GM18858 (cell line): Measurements from ENCODE around the gene BASP1.

Source experiments
- ATAC-seq: cut with Tn5 transposase; IDR thresholded peaks from one replicate; pipeline ENCODE4 v1.9.1; 2021; ENCODE audit not compliant: unreplicated experiment

Gene BASP1, protein sequence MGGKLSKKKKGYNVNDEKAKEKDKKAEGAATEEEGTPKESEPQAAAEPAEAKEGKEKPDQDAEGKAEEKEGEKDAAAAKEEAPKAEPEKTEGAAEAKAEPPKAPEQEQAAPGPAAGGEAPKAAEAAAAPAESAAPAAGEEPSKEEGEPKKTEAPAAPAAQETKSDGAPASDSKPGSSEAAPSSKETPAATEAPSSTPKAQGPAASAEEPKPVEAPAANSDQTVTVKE

DNA sequence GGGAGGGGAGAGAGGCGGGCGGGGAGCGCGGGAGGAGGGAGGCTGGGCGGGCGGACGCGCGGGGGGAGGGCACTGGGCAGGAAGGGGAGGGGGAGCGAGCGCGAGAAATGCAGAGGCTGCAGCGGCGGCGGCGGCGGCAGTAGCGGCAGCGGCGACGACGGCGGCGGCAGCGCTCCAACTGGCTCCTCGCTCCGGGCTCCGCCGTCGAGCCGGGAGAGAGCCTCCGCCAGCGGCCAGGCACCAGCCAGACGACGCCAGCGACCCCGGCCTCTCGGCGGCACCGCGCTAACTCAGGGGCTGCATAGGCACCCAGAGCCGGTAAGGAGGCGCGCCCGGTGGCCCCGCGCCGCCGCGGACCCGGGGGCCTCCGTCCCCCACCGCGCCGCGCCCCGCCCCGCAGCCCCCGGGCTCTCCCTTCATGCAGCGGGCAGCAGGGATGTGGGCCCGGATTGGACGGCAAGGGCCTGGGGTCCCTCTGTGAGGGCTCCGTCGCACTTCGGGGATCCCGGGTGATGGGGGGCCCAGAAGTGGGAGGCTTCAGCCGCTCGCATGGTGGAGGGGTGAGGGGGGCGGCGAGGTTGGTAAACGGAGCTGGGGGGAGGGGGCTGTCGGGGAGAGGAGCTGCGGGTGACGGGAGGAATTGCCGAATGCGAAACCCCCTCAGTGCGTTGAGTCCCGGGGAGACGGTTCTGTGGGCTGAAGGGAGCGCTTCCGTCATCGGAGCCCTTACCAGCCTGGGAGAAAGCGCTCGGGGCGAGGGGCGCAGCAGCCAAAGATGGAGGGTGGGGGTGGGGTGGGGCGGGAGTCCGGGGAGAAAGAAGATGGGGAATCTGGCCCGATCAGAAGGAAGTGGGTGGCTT lies at the start of gene BASP1:
Gene BASP1 (plus strand): TSS at position 139 of the 860 bp plus-strand sequence. CDS start 57,586 bp downstream, outside the sequence.
- ATAC-seq, result no peak

DNA sequence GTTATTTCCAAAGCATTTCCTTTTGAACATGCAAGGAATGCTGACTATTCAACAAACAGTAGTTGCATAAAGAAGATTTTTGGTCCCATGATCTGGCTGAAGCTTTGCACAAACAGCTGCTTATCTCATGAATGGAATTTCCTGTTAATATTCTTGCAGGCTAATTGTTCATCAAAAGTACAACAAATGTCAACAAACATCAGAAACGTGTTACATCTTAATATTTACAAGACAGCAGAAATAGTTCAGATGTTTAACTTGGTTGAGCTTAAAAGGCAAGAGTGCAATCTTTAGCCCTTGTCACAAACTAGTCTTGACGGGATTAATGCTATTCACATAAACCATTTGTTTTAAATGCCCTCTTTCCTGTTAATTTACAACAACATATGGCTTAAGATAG lies 47.9 kb upstream of the BASP1 start:
- no peak for ATAC-seq

DNA sequence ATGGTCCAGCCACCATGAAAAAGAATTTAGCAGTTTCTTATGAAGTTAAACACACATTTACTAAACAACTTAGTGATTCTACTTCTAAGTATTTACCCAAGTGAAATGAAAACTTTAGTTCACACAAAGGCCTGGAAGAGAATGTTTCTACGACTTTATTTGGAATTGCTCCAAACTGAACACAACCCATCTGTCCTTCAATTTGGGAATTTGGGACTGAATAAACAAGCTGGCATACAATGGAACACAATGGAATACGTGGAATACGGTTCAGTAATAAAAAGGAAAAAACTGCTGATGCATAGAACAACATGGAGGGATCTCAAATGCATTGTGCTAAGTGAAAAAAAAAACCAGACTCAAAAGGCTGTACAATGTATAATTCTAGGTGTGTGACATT lies 44.6 kb upstream of the BASP1 start:
- ATAC-seq, result no peak

- no peak for ATAC-seq
Observed at GRCh38 chr5:17174965-17175364, 42.5 kb upstream of the BASP1 start.

DNA sequence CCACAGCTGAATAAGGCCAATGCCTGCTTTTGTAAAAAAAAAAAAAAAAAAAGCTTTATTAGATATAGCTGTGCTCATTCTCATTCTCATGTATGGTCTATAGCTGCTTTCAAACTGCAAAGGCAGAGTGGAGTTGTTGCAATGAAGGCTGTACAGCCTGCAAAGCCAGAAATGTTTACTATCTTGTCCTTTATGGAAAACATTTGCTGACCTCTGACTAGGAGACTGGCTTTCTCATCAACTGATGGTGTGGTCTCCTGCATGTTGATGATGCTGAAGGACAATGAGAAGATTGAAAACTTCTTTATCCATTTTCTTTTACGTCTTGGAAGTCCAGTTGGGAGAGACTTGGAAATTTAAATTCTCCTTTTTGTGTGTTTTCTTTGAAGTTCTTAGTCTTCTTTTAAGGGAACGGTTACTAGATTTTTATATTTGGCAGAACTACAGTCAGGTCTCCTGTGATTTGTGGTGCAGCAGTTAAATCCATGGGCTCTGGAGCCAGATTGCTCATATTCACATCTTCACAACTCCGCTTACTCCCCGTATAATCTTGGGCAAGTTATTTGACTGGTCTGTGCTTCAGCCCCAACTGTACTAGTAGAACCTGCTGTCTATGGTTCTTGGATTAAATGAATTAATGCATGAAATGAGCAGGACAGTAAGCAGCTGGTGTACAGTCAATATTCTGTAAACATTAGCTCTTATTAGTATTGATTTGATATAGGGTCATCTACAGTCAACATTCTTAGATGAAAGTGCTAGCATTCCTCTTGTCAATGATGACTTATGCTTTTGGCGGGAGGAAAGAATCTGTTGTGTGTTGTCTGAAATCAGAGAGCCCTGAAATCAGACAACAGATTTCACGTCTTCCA lies 39.7 kb upstream of the BASP1 start:
- ATAC-seq, result no peak

- ATAC-seq, result no peak
Observed at GRCh38 chr5:17178373-17178675, 39.1 kb upstream of the BASP1 start.

DNA sequence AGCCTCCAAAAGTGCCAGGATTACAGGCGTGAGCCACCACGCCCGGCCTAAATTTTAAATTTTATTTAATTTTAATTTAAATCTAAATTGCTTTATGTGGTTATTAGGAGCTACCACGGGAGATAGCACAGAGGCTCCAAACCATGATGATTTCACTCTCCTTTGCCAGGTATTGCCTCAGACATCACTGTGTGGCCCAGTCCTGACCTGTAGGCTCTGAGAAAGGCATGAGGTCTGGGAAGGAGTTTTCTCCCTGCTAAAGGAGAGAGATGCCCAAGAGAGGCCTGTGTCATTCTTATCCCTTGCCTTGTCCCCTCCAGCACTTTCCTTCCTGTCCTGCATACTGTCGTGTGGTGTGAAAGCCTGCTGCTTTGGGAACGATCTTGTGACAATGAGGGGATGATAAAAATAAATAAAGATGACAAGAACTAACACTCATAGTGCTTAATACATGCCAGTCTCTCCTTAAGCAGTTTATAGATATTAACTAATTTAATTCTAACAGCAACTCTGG lies 37.0 kb upstream of the BASP1 start:
- ATAC-seq, result no peak

DNA sequence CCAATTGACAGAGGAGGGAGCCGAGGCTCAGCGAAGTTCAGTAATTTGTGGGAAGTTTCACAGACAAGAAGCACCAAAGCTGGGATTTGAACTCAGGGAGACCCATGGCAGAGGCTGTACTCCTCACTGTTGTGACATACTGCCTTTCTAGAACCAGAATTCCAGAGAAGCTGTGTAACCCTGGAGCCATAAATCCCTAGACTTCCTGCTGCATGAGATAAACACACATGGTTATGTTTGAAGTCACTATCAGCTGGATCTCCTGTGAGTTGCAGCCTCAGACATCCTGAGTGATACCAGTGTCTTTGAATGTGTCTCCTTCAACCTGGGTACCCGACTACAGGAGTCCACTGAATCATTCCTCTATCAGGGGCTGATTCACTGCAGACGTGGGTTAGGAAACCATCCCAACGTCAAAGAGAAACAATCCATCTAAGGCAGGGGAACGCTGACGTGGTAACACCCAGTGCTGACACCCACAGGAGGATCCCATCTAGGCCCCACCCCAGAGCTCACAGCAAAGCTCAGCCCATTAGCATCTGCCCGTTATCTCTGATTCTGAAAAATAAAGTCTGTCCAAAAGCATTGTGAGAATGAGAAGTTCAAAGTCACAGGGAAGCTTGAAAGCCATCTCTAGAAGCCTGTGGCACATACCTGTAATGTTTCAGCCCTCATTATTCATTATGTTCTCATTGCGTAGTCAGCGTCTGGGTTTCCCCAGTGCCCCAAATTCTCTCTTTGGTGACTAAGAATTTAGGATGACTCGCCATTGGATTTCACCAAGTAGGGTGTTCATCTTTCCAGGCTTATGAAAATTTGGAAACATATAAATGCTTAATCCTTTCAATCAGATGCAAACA lies 36.3 kb upstream of the BASP1 start:
- no peak for ATAC-seq

DNA sequence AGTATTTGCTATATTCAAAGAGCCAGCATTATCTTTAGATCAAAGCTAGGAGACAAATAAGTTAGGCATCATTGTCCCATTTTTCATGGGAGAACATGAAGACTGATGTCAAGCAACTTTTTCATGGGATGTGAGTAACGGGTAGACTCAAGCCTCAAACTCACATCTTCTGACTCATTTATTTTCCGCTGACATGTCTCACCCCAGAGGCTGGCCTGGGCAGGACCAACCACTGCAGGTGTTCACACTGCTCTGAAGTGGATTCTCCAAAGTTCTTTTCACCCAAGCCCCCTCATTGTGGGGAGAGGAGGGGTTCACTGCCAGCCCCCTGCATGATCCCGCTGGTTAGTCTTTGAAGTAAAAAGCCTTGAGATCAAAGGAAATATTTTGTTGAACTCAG lies 34.9 kb upstream of the BASP1 start:
- no peak for ATAC-seq

DNA sequence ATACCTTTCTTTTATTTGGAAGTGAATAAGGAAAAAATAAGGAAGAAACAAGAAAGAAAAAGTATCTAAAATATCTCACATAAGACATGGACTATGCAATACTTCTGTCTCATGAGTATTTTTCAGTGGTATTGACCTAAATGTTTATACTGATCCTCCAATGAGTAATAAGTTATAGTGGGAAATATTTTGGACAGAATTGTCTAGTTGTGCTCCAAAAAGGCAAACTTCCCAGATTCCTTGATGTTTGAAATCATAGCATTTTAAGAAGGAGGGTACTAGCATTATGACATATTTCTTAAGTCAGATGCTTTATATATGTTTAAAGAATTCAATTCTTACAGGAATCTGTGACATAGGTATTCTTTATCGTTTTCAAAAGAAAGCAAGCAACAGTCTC lies 34.5 kb upstream of the BASP1 start:
- no peak for ATAC-seq

- no peak for ATAC-seq
Observed at GRCh38 chr5:17183831-17184230, 33.6 kb upstream of the BASP1 start.

- ATAC-seq, result no peak
Observed at GRCh38 chr5:17184588-17184987, 32.8 kb upstream of the BASP1 start.

GRCh38 chr5:17185349-17185748 lies 32.1 kb upstream of the BASP1 start:
- no peak for ATAC-seq

GRCh38 chr5:17185773-17186172 lies 31.7 kb upstream of the BASP1 start:
- ATAC-seq, result no peak

GRCh38 chr5:17186256-17186655 lies 31.2 kb upstream of the BASP1 start:
- no peak for ATAC-seq

DNA sequence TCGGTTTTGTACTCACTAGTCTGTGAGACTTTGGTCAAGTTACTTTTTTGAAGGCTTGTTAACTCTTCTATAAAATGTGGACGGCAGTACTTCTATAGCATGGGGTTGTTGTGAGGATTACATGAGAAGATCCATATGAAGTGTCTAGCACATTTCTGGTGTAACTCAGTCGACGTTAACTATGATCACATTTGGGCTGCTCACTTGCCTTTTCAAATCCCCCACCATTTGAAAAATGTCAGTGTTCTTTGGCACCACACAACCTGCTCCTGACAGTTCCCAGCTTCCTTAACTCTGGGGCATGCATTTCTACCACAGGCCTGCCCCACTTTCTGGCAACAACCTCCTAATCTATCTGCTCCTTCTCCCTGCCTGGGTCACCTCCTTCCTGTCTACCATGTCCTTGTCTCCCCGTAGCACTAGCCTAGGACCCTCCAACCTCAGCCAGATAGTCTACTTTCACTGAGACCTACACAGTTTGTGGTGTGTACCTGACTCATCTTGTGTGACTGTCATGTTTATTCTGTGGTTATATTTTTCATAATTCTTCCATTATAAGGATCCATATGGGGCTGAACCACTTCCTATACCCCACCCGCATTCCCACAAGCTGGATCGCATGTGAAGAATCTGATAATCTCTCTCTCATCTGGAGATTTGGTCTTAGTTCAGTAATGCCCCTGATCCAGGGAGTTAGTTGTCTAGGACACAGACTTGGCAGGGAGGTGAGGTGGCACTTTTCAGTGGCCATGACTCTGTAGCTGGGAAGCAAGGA lies 30.2 kb upstream of the BASP1 start:
- ATAC-seq, result no peak

GRCh38 chr5:17187786-17188170 lies 29.7 kb upstream of the BASP1 start:
- no peak for ATAC-seq

DNA sequence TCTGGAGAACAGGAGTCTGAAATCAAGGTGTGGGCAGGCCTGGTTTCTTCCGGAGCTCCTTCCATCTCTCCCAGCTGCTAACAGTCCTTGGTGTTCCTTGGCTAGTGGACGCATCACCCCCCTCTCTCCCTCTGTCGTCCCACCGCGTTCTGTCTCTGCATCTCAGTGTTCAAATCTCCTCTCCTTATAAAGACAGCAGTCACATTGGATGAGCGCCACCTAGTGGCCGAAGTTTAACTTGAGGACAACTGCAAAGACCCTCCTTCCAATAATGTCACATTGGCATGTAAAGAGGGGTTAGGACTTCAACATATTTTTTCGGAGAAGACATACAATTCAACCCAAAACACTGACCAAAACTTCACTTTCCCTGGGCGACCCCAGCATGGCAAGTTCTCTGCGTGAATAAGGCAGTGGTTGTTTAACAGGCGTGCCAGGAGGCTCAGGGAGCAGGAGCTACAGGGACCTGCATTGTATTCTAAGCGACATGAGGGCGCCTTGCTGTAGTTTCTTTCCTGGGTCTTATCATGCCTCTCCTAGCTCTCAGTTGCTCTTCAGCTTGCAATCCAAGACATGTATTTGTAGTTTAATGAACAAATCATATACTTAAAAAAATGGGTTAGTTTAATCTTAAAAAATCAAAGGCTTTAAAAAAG lies 27.9 kb upstream of the BASP1 start:
- ATAC-seq, result peak; percentile 78

- peak; percentile 50 for ATAC-seq
Observed at GRCh38 chr5:17190242-17190778, 27.1 kb upstream of the BASP1 start.
